Muscle layer of colon (tissue), 2 donors: Measurements from ENCODE around the gene CRTC1.
A peak's percentile ranks its signal among the peaks of the same experiment; 100 is the strongest.

Source experiments
- H3K27ac ChIP-seq: one replicate; pipeline ENCODE4 v1.7.0; 2013; ENCODE audit warnings: low read depth, mild to moderate bottlenecking, low read length, moderate library complexity
- H3K27me3 ChIP-seq, 2 donors: one replicate each; pipeline ENCODE4 v1.7.0; 2013; ENCODE audit warnings: low read length in 2 of 2, mild to moderate bottlenecking in 2 of 2; ENCODE audit not compliant: insufficient read depth in 2 of 2, control insufficient read depth in 1 of 2
- H3K36me3 ChIP-seq: one replicate; pipeline ENCODE4 v1.7.0; 2013; ENCODE audit warnings: mild to moderate bottlenecking, low read length; ENCODE audit not compliant: insufficient read depth
- H3K4me1 ChIP-seq: one replicate; pipeline ENCODE4 v1.7.0; 2013; ENCODE audit warnings: mild to moderate bottlenecking, low read length; ENCODE audit not compliant: insufficient read depth
- H3K4me3 ChIP-seq, 2 donors: one replicate each; pipeline ENCODE4 v1.7.0; 2013; ENCODE audit warnings: low read length in 2 of 2, low read depth in 1 of 2, mild to moderate bottlenecking in 1 of 2, moderate library complexity in 1 of 2
- H3K9ac ChIP-seq: one replicate; pipeline ENCODE4 v1.7.0; 2013; ENCODE audit warnings: low read length
- H3K9me3 ChIP-seq: one replicate; pipeline ENCODE4 v1.7.0; 2013; ENCODE audit warnings: mild to moderate bottlenecking, low read length
- donor health status: abdominal sarcoma.
- donor health status: Adenocarcinoma of cecum.

The CRTC1 gene, protein sequence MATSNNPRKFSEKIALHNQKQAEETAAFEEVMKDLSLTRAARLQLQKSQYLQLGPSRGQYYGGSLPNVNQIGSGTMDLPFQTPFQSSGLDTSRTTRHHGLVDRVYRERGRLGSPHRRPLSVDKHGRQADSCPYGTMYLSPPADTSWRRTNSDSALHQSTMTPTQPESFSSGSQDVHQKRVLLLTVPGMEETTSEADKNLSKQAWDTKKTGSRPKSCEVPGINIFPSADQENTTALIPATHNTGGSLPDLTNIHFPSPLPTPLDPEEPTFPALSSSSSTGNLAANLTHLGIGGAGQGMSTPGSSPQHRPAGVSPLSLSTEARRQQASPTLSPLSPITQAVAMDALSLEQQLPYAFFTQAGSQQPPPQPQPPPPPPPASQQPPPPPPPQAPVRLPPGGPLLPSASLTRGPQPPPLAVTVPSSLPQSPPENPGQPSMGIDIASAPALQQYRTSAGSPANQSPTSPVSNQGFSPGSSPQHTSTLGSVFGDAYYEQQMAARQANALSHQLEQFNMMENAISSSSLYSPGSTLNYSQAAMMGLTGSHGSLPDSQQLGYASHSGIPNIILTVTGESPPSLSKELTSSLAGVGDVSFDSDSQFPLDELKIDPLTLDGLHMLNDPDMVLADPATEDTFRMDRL

GRCh38 chr19:18683109-18683957 is at the start of gene CRTC1:
CRTC1 (plus strand) TSS chr19:18683680; CDS start chr19:18683703, 23 bp downstream.
- H3K4me1 ChIP-seq = peaks cover 19% of the 10 kb centered on the region
- peak within 1 kb of the TSS; percentile 88 for H3K27ac ChIP-seq
- peak within 1 kb of the TSS; percentile 53 for H3K9ac ChIP-seq
- no peaks in the 10 kb centered on the region for H3K9me3 ChIP-seq
- H3K4me3 ChIP-seq = peak within 1 kb of the TSS; percentile 50 to 68
- no peaks in the 10 kb centered on the region for H3K27me3 ChIP-seq
- no peaks in the 10 kb centered on the region for H3K36me3 ChIP-seq

DNA sequence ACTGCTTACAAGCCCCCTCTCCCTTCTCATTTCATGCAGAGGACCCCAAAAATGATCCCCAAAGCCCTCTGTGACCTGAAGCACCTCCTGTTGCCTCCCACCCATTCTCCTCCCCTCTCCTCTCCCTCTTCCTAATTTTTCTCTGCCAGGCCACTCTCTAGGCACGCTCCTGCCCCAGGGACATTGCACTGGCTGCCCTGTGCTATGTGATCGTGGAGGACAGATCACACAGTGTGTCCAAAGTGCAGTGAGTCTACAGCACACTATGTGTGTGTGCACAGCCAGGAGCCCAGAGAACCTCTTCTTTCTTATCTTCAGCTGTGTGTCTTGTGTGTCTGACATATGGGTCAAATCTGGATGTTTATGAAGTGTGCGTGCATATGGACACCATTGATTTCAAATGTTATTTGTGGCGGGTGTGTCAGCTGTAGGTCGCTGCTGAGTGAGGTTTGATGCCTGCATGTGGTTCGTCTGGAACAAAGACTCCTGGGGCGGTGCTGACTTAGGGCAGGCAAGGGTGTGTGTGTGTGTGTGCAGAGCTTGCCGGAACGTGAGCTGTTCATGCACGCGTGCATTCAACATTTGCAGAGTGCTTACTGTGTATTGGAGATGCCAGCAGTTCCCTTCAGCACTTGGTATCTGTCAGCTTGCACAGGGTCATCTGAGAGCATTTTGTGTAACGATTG is 48.7 kb upstream of the CRTC1 start:
- Histone ChIP-seq H3K4me1 (peaks cover 12% of the 10 kb centered on the region), H3K36me3 (no peaks in the 10 kb centered on the region), H3K9ac (no peak overlapping the region), H3K27me3 (no peaks in the 10 kb centered on the region), H3K9me3 (no peaks in the 10 kb centered on the region), H3K4me3 (no peak overlapping the region), H3K27ac (no peak overlapping the region)

DNA sequence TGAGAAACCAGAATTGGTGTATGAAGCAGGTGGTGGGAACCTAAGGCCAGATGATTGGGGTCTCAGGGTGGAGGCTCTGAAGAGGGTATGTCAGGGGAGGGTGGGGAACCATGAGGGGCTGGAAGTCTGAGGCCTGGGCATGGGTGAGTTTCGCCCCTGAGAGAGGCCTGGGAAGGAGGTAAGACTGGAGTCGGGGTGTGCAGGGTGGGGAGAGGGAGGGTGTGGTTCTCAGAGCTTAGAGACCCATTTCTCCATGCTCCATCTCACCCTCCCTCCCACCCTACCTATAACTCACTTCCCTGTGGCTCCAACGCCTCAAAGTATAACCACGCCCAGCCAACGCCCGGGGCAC is 47.7 kb upstream of the CRTC1 start:
- no peak overlapping the region for H3K27ac ChIP-seq

DNA sequence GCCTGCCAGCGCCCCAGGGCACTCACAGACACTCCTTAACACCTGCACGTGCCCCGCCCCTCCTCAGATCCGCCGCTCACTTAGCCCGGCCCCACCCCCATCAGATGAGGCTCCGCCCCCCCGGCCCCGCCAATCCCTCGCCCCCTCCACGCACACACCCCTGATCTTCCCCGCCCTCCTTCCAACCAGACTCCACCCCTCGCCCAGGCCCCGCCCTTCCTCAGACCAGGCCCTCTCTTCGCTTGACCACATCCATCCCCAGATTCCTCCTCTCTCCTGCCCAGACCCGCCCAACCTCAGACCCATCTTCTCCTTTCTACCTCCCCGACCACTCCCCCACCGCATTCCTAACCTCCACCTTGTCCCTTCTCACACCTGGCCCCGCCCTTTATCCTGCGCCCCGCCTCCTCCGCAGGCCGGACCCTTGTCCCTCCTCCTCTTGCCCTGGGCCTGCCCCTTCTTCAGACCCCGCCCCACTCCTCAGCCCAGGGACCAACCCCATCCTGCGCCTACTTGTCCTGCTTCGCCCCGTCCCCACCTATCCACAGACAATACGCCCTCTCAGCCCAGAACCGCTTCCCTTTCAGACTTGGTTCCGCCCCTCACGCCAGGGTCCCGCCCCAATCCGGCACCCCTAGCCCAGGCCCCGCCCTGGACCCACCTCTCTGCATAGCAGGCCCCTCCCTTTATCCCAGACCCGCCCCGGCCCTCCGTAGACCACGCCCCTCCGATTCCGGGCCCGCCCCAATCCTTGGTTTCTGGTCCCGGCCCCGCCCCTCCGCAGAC is 47.1 kb upstream of the CRTC1 start:
- no peaks in the 10 kb centered on the region for H3K27me3 ChIP-seq
- H3K36me3 ChIP-seq = no peaks in the 10 kb centered on the region
- H3K9me3 ChIP-seq = no peaks in the 10 kb centered on the region
- H3K4me3 ChIP-seq = peak overlapping the region; percentile 77 to 99
- H3K4me1 ChIP-seq = peaks cover 12% of the 10 kb centered on the region
- peak overlapping the region; percentile 30 for H3K27ac ChIP-seq
- no peak overlapping the region for H3K9ac ChIP-seq

More for the DNA sequence above, 47.7 kb upstream of the CRTC1 start:
- Histone ChIP-seq H3K27me3 (no peaks in the 10 kb centered on the region), H3K4me3 (no peak overlapping the region), H3K36me3 (no peaks in the 10 kb centered on the region), H3K9me3 (no peaks in the 10 kb centered on the region), H3K4me1 (peaks cover 12% of the 10 kb centered on the region), H3K9ac (no peak overlapping the region)

- H3K27me3 ChIP-seq = no peaks in the 10 kb centered on the region
- H3K36me3 ChIP-seq = no peaks in the 10 kb centered on the region
- peak within 1 kb of the TSS; percentile 80 to 99 for H3K4me3 ChIP-seq
- peak within 1 kb of the TSS; percentile 89 for H3K27ac ChIP-seq
- no peaks in the 10 kb centered on the region for H3K9me3 ChIP-seq
- H3K4me1 ChIP-seq = peaks cover 12% of the 10 kb centered on the region
- peak within 1 kb of the TSS; percentile 39 for H3K9ac ChIP-seq
These were observed 46.4 kb upstream of the CRTC1 start, which contains the start of gene KLHL26 for GRCh38 chr19:18636969-18637629. KLHL26 (plus strand) TSS chr19:18637028; CDS start chr19:18637055, 27 bp downstream.

DNA sequence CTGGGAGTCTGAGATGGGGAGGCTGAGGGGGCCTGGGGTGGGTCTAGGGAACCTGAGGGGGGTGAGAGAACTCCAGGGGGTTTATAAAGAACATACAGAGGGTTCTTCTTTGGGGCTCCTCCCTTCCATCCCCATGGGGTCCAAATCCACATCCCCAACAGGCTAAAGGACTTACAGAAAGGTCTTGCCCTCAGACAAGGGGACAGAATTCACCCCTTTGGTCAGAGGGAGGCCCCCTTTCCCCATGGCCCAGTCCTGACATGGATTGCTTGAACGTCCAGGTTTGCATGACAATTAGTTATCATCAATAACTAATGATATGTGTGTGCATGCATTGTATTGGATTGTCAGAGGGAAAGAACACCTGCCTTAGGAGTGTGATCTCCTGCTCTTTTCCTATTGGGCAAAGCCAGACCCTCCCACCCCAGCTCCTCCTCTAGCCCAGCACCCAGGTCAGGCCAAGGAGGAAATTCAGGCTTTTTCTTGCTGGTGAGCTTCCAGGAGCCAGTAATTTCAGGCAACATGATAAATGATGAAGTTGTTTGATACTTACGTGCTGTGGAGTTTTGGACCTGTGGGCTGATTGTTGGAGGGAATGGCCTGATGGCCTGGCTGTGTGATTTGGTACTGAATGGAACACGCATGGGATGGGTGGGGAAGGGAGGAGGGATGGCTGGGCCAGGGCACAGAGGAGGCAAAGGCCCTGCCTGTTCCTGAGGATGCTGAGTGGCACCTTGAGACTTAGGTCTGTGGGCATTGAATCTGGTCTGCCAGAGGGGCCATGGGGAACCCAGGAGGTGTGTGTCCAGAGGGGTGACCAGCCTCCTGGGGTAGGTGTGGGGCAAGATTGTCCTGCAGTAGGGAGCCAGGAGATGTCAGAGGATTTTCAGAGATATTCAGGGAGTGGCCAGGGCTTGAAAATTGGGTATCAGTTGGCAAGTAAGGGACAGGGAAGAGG is 45.5 kb upstream of the CRTC1 start:
- no peaks in the 10 kb centered on the region for H3K36me3 ChIP-seq

GRCh38 chr19:18639706-18640243 is 43.7 kb upstream of the CRTC1 start:
- no peak overlapping the region for H3K9ac ChIP-seq
- H3K27ac ChIP-seq = no peak overlapping the region
- H3K4me3 ChIP-seq = no peak overlapping the region
- H3K9me3 ChIP-seq = no peaks in the 10 kb centered on the region
- H3K36me3 ChIP-seq = no peaks in the 10 kb centered on the region
- H3K4me1 ChIP-seq = peaks cover 16% of the 10 kb centered on the region
- H3K27me3 ChIP-seq = no peaks in the 10 kb centered on the region

More for the DNA sequence above, 45.5 kb upstream of the CRTC1 start:
- peak overlapping the region; percentile 89 for H3K27ac ChIP-seq
- H3K9ac ChIP-seq = peak overlapping the region; percentile 39
- H3K4me1 ChIP-seq = peaks cover 12% of the 10 kb centered on the region
- H3K9me3 ChIP-seq = no peaks in the 10 kb centered on the region
- peak overlapping the region; percentile 80 to 99 for H3K4me3 ChIP-seq
- H3K27me3 ChIP-seq = no peaks in the 10 kb centered on the region

DNA sequence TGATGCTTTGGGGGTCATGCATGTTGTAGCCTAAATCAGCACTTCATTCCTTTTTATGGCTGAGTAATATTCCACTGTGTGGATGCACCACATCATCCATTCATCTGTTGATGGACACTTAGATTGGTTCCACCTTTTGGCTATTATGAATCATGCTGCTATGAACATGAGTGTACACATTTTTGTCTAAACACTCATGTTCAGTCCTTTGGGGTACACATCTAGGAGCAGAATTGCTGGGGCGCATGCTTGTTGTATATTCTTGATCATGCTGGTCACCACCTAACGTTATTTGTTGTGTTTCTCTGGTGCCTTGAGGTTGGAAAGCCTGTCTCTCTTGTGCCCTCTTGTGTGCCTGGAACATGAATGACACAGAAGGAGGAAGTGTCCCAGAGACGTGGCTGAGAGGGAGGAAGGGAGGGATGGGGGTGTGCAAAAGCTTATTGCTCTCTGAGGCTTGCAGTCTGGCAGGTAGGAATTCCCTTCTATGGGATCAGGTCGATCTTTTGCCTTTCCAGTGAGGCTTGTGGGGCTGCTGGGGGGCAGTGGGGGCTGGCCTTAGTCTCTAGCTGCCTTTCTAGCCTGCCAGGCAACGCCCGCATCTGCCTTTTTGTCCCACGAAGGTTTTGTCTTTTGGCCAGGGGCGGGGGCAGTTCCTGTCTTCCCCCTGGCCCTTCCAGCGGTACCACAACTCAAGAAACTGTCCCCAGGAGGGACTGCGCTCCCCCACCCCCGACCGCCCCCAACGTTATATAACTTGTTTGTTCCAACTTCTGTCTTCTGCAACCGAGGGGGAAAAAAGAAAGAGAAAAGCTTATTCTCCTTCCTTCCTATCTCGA is 39.1 kb upstream of the CRTC1 start:
- Histone ChIP-seq H3K9me3 (no peaks in the 10 kb centered on the region), H3K4me3 (no peak overlapping the region), H3K36me3 (no peaks in the 10 kb centered on the region), H3K27ac (no peak overlapping the region), H3K4me1 (peaks cover 19% of the 10 kb centered on the region), H3K9ac (no peak overlapping the region), H3K27me3 (no peaks in the 10 kb centered on the region)
